GM18870 (cell line): ENCODE data around the gene DMD.

Experiments used
- ATAC-seq: cut with Tn5 transposase; IDR thresholded peaks from one replicate; pipeline ENCODE4 v1.9.1; 2021; ENCODE audit warnings: moderate library complexity; ENCODE audit not compliant: unreplicated experiment

The DMD gene

GRCh38 chrX:31166416-31166815 lies 2044.9 kb downstream of the DMD start:
- ATAC-seq, result no peak

GRCh38 chrX:31165241-31166035 lies 2045.9 kb downstream of the DMD start:
- ATAC-seq, result no peak

GRCh38 chrX:31154946-31155345 lies 2056.4 kb downstream of the DMD start:
- no peak for ATAC-seq

- ATAC-seq, result no peak
Measured at GRCh38 chrX:31153475-31154047, 2057.8 kb downstream of the DMD start.

GRCh38 chrX:31147175-31147574 lies 2064.2 kb downstream of the DMD start:
- no peak for ATAC-seq

GRCh38 chrX:31139961-31140360 lies 2071.4 kb downstream of the DMD start:
- no peak for ATAC-seq

GRCh38 chrX:31138124-31138523 lies 2073.2 kb downstream of the DMD start:
- no peak for ATAC-seq

- ATAC-seq, result peak; percentile 95
Measured at GRCh38 chrX:31136144-31136611, 2075.2 kb downstream of the DMD start.

- no peak for ATAC-seq
Measured at GRCh38 chrX:31132821-31133241, 2078.5 kb downstream of the DMD start.

- no peak for ATAC-seq
Measured at GRCh38 chrX:31130457-31131220, 2080.7 kb downstream of the DMD start.

- no peak for ATAC-seq
Measured at GRCh38 chrX:31128855-31129254, 2082.5 kb downstream of the DMD start.

GRCh38 chrX:31127716-31128115 lies 2083.6 kb downstream of the DMD start:
- ATAC-seq, result no peak

GRCh38 chrX:31126205-31126604 lies 2085.1 kb downstream of the DMD start:
- ATAC-seq, result no peak

- ATAC-seq, result no peak
Measured at GRCh38 chrX:31124536-31124935, 2086.8 kb downstream of the DMD start.

- no peak for ATAC-seq
Measured at GRCh38 chrX:31123335-31123734, 2088.0 kb downstream of the DMD start.

- no peak for ATAC-seq
Measured at GRCh38 chrX:31117266-31117665, 2094.1 kb downstream of the DMD start.

- ATAC-seq, result no peak
Measured at GRCh38 chrX:31115398-31115797, 2096.0 kb downstream of the DMD start.

- ATAC-seq, result no peak
Measured at GRCh38 chrX:31114858-31115257, 2096.5 kb downstream of the DMD start.

- ATAC-seq, result no peak
Measured at GRCh38 chrX:31112226-31112999, 2098.9 kb downstream of the DMD start.

- no peak for ATAC-seq
Measured at GRCh38 chrX:31110657-31111056, 2100.7 kb downstream of the DMD start.

GRCh38 chrX:31099536-31100090 lies 2111.7 kb downstream of the DMD start:
- peak; percentile 87 for ATAC-seq
